Dedifferentiated amniotic fluid mesenchymal stem cell (primary cell): ENCODE results near the gene UTP15.

Experiments
- DNase-seq: peaks from one replicate; pipeline ENCODE4 v3.0.0-alpha.2; 2016; ENCODE audit errors: extremely low spot score

The UTP15 gene

GRCh38 chr5:73623901-73624404, 58.4 kb downstream of the UTP15 start:
- DNase-seq, result no peak

GRCh38 chr5:73624888-73625287, 59.3 kb downstream of the UTP15 start:
- no peak for DNase-seq

DNA sequence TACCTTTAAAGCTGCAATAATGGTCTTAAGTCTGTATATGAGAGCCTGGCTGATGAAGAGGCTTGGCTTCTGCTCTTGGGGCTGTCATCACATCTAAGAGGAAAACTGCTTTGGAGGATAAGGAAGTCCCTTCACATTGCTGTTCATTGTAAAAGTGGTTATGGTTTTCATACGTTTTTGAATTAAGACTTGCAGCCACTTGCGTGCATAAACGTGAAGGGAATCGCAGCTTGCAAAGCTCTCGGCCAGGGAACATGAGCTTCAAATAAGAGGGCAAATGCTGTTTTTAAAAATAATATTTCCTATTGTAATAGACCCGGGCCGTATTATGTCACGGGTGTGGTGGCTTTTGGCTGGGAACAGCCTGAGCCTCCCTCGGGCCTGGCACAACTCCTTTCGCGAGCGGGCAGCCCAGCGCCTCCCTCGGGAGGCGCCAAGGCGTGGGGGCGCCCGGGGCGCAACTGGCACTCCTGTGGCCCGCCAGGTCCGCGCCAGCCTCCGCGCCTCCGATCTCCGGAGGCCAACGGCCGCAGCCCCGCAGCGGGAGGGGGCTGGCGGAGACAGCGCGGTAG, 59.9 kb downstream of the UTP15 start:
- DNase-seq, result no peak

DNA sequence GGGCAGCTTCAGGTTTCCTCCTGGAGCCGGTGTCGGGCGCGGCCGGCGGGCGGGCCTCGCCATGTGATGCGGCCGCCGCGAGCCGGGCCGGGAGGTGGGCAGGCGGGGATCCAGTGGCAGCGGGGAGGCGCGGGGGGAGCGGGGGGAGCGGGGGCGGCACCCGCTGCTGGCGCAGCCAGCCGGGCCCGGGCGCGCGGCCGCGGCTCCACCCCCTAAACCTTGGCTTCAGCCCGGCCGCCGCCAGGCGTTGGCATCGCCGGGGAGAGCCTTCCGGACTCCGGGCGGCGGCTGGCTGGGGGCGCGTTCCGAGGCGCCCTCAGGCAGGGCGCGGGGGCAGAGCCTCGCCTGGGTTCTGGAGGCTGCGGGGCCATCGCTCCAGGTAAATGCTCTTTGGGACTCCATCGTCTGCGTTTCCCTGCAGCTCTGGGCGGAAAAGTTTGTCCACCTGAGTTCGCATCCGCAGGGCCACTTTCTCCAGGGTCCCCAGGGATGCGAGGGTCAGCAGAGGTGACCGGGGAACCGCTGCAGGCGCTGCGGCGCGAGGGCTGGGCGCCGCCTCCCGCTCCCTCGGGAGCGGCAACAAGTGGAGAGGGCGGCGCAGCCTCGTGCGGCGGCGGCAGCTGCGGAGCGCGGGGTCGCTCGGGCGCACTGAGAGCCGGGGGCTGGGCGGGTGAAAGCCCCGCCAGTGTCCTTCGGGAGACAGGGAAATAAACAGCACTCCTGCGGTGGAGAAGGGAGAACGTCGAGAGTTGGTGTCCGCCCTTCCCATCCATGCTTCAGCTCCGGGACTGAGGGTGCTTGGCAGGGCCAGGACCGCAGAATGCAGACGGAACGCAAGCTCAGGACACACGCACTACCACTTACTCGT, 60.6 kb downstream of the UTP15 start, which contains the start of gene ARHGEF28:
ARHGEF28 (plus strand) TSS at position 253 of the 868 bp plus-strand sequence. CDS start 58,656 bp downstream, outside the sequence.
- DNase-seq, result peak; percentile 29

- no peak for DNase-seq
Observed at GRCh38 chr5:73626814-73627313, 61.3 kb downstream of the UTP15 start.

DNA sequence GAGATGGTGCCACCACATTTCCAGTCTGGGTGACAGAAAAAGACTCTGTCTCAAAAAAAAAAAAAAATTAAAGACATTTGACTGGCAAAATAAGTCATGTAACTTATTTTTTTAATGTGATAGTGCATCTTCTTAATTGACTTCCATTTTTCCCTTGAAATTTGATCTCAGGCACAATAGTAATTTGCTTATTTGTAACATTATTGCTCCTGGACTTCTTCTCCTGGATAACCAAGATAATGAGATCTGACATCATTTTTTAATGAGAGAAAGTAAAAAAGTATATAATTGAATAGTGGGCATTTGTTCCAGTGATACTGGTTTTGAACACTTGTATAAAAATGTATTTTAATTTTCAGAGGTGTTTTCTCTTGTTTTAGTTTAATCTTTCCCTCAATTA, 63.9 kb downstream of the UTP15 start:
- no peak for DNase-seq

- DNase-seq, result no peak
Observed at GRCh38 chr5:73630765-73631164, 65.2 kb downstream of the UTP15 start.

- DNase-seq, result no peak
Observed at GRCh38 chr5:73631500-73631899, 66.0 kb downstream of the UTP15 start.
